ENCODE data around the gene HES1.

GRCh38 chr3:194177141-194177540 lies 41.2 kb downstream of the HES1 start:
- TF ChIP-seq POLR2AphosphoS5 (IDR thresholded peaks at IDR 0.05; ENCODE audit: low read depth) (no peak), CTCF (IDR thresholded peaks at IDR 0.05; ENCODE audit: insufficient read depth, low read length) (no peak)
- TF ChIP-seq, protein P1, sequence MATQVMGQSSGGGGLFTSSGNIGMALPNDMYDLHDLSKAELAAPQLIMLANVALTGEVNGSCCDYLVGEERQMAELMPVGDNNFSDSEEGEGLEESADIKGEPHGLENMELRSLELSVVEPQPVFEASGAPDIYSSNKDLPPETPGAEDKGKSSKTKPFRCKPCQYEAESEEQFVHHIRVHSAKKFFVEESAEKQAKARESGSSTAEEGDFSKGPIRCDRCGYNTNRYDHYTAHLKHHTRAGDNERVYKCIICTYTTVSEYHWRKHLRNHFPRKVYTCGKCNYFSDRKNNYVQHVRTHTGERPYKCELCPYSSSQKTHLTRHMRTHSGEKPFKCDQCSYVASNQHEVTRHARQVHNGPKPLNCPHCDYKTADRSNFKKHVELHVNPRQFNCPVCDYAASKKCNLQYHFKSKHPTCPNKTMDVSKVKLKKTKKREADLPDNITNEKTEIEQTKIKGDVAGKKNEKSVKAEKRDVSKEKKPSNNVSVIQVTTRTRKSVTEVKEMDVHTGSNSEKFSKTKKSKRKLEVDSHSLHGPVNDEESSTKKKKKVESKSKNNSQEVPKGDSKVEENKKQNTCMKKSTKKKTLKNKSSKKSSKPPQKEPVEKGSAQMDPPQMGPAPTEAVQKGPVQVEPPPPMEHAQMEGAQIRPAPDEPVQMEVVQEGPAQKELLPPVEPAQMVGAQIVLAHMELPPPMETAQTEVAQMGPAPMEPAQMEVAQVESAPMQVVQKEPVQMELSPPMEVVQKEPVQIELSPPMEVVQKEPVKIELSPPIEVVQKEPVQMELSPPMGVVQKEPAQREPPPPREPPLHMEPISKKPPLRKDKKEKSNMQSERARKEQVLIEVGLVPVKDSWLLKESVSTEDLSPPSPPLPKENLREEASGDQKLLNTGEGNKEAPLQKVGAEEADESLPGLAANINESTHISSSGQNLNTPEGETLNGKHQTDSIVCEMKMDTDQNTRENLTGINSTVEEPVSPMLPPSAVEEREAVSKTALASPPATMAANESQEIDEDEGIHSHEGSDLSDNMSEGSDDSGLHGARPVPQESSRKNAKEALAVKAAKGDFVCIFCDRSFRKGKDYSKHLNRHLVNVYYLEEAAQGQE (IDR thresholded peaks at IDR 0.05; ENCODE audit: insufficient replicate concordance, low read depth), result no peak
